Activated CD4-positive, alpha-beta memory T cell treated with anti-CD3 and anti-CD28 coated beads, Interleukin-2, amount 10 ng/mL, durations not matched to agents 7 days and 5 days (primary cell): ENCODE measurements around the gene CDH20. TPM values are rescaled to one million over a fixed set of nuclear protein-coding genes. Genes with fewer than 3 reads are reported as not detected.

Source experiments
- CTCF ChIA-PET: fragments of 350-600 bp; sonication (Branson Sonifier 250); formaldehyde crosslinking; loops from one replicate; lab custom pipeline; 2021; ENCODE audit warnings: antibody characterized with exemption, inconsistent platforms; lab: Charles Lee
- POLR2A ChIA-PET: fragments of 350-600 bp; sonication (Branson Sonifier 250); formaldehyde crosslinking; loops from one replicate; lab custom pipeline; 2021; ENCODE audit warnings: antibody characterized with exemption; lab: Charles Lee
- DNase-seq: peaks from one replicate; pipeline ENCODE4 v3.0.0-alpha.2; 2020
- H3K27ac Mint-ChIP-seq: one replicate; pipeline ENCODE4 v1.8.0; 2021; ENCODE audit warnings: mild to moderate bottlenecking, mixed read lengths
- H3K27me3 Mint-ChIP-seq: one replicate; pipeline ENCODE4 v1.8.0; 2021; ENCODE audit warnings: mixed read lengths
- H3K36me3 Mint-ChIP-seq: one replicate; pipeline ENCODE4 v1.8.0; 2021; ENCODE audit warnings: low read depth, mixed read lengths
- H3K4me1 Mint-ChIP-seq: one replicate; pipeline ENCODE4 v1.8.0; 2021; ENCODE audit warnings: mixed read lengths
- H3K4me3 Mint-ChIP-seq: one replicate; pipeline ENCODE4 v1.8.0; 2021; ENCODE audit warnings: mild to moderate bottlenecking, mixed read lengths
- H3K9me3 Mint-ChIP-seq: one replicate; pipeline ENCODE4 v1.8.0; 2021; ENCODE audit warnings: mixed read lengths
- total RNA-seq, 2 experiments: library from RNA; stranded (reverse); gene quantifications; one replicate each; pipeline ENCODE4 v1.2.3, GENCODE V29; 2021

CDH20 gene
- total RNA-seq, 2 experiments from 2014 or later, result not detected

DNA sequence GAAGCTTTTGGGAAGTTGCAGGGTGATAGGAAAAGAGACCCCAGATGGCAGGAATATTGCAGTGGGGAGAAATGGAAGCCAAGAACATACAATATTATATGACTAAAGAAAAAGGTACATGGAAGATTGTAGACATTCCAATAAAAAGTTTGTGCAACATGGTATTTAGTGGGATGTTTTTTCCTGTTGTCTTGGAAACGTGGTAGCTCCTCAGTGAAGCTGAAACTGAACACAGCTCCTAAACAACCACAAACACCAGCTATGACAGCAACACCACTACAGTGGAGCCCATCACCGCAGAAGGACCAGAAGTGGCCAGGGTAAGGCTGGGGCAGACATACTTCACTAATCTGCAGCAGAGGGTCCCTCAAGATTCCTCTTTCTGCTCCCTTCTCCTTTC lies 246.8 kb downstream of the CDH20 start:
- H3K36me3 Mint-ChIP-seq, result no peaks in the 10 kb centered on the region
- CTCF ChIA-PET, result interaction anchor here (0.7 to 1.1 kb wide), 3 partner anchors 26 to 231 kb away, joined by 3 read pairs; no protein-coding TSS in a partner anchor

GRCh38 chr18:61581578-61582201 lies 248.5 kb downstream of the CDH20 start:
- Mint-ChIP-seq H3K36me3 (no peaks in the 10 kb centered on the region), H3K27me3 (peaks cover 26% of the 10 kb centered on the region), H3K9me3 (no peaks in the 10 kb centered on the region), H3K27ac (no peak overlapping the region), H3K4me3 (no peak overlapping the region), H3K4me1 (peaks cover 4% of the 10 kb centered on the region)
- peak; percentile 62 for DNase-seq
- POLR2A ChIA-PET, result no interaction called here
- CTCF ChIA-PET, result interaction anchor here (0.6 to 3.0 kb wide), 6 partner anchors 10 to 1616 kb away, joined by 3 to 18 read pairs (median 4); no protein-coding TSS in a partner anchor

More for the DNA sequence above, 246.8 kb downstream of the CDH20 start:
- no peak for DNase-seq
- POLR2A ChIA-PET, result no interaction called here
- no peak overlapping the region for H3K27ac Mint-ChIP-seq
- peaks cover 27% of the 10 kb centered on the region for H3K27me3 Mint-ChIP-seq
- no peak overlapping the region for H3K4me3 Mint-ChIP-seq
- no peaks in the 10 kb centered on the region for H3K9me3 Mint-ChIP-seq
- peaks cover 4% of the 10 kb centered on the region for H3K4me1 Mint-ChIP-seq

- POLR2A ChIA-PET, result no interaction called here
- Mint-ChIP-seq H3K4me3 (no peak overlapping the region), H3K27me3 (peaks cover 30% of the 10 kb centered on the region), H3K9me3 (no peaks in the 10 kb centered on the region), H3K4me1 (peaks cover 4% of the 10 kb centered on the region), H3K27ac (no peak overlapping the region), H3K36me3 (no peaks in the 10 kb centered on the region)
- DNase-seq, result no peak
- CTCF ChIA-PET, result interaction anchor here (0.6 to 3.0 kb wide), 6 partner anchors 11 to 1616 kb away, joined by 3 to 18 read pairs (median 4); no protein-coding TSS in a partner anchor
Measured at GRCh38 chr18:61582202-61582710, 249.0 kb downstream of the CDH20 start.

DNA sequence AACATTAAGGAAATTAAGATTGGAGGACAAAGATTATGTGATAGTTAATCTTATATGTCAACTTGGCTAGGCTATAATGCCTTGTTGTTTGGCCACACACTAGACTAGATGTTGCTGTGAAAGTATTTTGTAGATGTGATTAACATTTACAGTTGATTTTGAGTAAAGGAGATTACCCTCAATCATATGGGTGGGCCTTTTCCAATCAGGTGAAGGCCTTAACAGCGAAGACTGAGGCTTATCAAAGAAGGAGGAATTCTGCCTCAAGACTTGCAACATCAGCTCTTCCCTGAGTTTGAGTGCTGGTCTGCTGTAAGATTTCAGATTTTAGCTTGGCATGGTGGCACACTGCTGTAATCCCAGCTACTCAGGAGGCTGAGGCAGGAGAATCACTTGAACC lies 250.3 kb downstream of the CDH20 start:
- H3K27ac Mint-ChIP-seq, result no peak overlapping the region
- no peak for DNase-seq
- H3K27me3 Mint-ChIP-seq, result peaks cover 36% of the 10 kb centered on the region
- ChIA-PET POLR2A (no interaction called here), CTCF (interaction anchor here (3.0 kb wide), 1 partner anchor 549 kb away, joined by 18 read pairs; no protein-coding TSS in a partner anchor)
- H3K36me3 Mint-ChIP-seq, result no peaks in the 10 kb centered on the region
- no peak overlapping the region for H3K4me3 Mint-ChIP-seq
- H3K9me3 Mint-ChIP-seq, result no peaks in the 10 kb centered on the region
- H3K4me1 Mint-ChIP-seq, result peaks cover 4% of the 10 kb centered on the region

- ChIA-PET POLR2A (no interaction called here), CTCF (interaction anchor here (1.0 kb wide), 1 partner anchor 544 kb away, joined by 3 read pairs; no protein-coding TSS in a partner anchor)
- no peak overlapping the region for H3K27ac Mint-ChIP-seq
- no peak overlapping the region for H3K4me3 Mint-ChIP-seq
- H3K27me3 Mint-ChIP-seq, result peaks cover 19% of the 10 kb centered on the region
- no peaks in the 10 kb centered on the region for H3K9me3 Mint-ChIP-seq
- DNase-seq, result no peak
- H3K4me1 Mint-ChIP-seq, result no peaks in the 10 kb centered on the region
- no peaks in the 10 kb centered on the region for H3K36me3 Mint-ChIP-seq
Measured at GRCh38 chr18:61587865-61588264, 254.6 kb downstream of the CDH20 start.

- Mint-ChIP-seq H3K4me1 (no peaks in the 10 kb centered on the region), H3K9me3 (no peaks in the 10 kb centered on the region), H3K36me3 (no peaks in the 10 kb centered on the region), H3K4me3 (no peak overlapping the region), H3K27me3 (peaks cover 19% of the 10 kb centered on the region), H3K27ac (no peak overlapping the region)
- DNase-seq, result no peak
- CTCF ChIA-PET, result no interaction called here
- POLR2A ChIA-PET, result no interaction called here
Measured at GRCh38 chr18:61589053-61589723, 256.0 kb downstream of the CDH20 start.

DNA sequence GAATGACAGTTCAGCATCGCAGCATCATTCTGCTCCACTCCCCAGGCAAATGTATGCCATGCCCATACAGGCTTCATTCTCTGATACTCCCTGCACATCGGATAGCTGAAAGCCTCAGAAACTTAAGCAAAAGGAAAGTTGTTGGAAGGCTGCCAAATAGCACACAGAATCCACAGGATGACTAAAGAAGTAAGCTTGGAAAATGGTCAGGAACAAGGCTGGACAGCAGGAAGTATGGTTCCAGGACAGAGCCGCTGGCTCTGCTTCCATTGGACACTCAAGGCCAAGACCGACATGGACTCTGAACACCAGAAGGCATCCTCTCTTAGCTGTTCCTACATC lies 256.5 kb downstream of the CDH20 start:
- POLR2A ChIA-PET, result no interaction called here
- CTCF ChIA-PET, result no interaction called here

DNA sequence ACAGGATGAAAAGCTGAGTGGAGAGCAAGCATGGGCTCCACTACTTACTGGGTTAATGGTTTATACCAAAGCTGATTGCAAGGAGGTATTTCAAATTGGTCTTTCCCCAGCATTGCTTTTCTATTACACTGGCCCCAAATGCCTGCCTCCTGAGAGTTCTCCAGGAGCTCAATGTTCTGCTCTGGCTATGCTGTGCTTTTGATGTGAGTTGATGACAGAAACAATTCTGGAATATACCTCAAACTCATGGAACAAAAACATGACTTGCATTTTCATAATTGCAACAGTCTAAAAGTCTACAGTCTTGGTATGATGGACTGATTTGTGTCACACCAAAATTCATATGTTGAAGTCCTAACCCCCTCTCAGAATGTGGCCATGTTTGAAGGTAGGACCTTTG lies 258.0 kb downstream of the CDH20 start:
- ChIA-PET POLR2A (no interaction called here), CTCF (no interaction called here)
- H3K27ac Mint-ChIP-seq, result no peak overlapping the region
- H3K9me3 Mint-ChIP-seq, result no peaks in the 10 kb centered on the region
- no peak overlapping the region for H3K4me3 Mint-ChIP-seq
- no peak for DNase-seq
- no peaks in the 10 kb centered on the region for H3K36me3 Mint-ChIP-seq
- no peaks in the 10 kb centered on the region for H3K4me1 Mint-ChIP-seq
- peaks cover 13% of the 10 kb centered on the region for H3K27me3 Mint-ChIP-seq

More for the DNA sequence above, 256.5 kb downstream of the CDH20 start:
- Mint-ChIP-seq H3K27ac (no peak overlapping the region), H3K4me3 (no peak overlapping the region), H3K9me3 (no peaks in the 10 kb centered on the region), H3K4me1 (no peaks in the 10 kb centered on the region), H3K36me3 (no peaks in the 10 kb centered on the region), H3K27me3 (peaks cover 19% of the 10 kb centered on the region)
- DNase-seq, result no peak

DNA sequence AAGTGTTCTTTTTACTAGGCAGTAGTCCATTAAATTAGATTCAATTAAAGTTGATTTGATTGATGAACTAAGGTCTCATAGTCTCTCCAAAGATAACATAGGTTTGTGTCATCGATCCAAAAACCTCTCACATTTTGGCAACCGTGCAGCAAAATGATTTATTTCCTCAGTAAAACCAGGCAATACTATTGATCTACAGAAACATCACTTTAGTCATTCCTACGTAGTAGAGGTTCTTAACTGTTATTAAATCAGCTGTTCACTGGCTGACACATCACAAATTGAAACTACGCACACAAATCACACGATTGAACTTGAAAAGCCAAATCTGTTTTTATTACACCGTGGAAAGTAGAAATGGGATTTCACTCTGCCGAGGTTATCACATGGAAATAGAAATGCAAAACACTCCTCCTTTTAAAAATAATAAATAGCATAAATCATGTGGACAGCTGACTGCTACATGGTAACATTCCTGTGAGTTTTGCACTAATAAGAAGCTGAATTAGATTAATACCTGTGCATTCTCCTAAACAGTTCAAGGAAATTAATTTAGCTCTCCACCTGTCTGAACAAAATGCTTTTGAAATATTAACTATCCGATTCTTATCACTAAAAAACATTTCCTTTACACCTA lies 262.5 kb downstream of the CDH20 start:
- Mint-ChIP-seq H3K36me3 (no peaks in the 10 kb centered on the region), H3K27ac (no peak overlapping the region), H3K27me3 (no peaks in the 10 kb centered on the region), H3K9me3 (no peaks in the 10 kb centered on the region), H3K4me1 (no peaks in the 10 kb centered on the region), H3K4me3 (no peak overlapping the region)
- CTCF ChIA-PET, result no interaction called here
- DNase-seq, result no peak
- POLR2A ChIA-PET, result no interaction called here

GRCh38 chr18:61596296-61596695 lies 263.1 kb downstream of the CDH20 start:
- no peak overlapping the region for H3K4me3 Mint-ChIP-seq
- no peaks in the 10 kb centered on the region for H3K4me1 Mint-ChIP-seq
- POLR2A ChIA-PET, result no interaction called here
- CTCF ChIA-PET, result no interaction called here
- no peaks in the 10 kb centered on the region for H3K27me3 Mint-ChIP-seq
- no peaks in the 10 kb centered on the region for H3K36me3 Mint-ChIP-seq
- no peak for DNase-seq
- no peaks in the 10 kb centered on the region for H3K9me3 Mint-ChIP-seq
- H3K27ac Mint-ChIP-seq, result no peak overlapping the region

DNA sequence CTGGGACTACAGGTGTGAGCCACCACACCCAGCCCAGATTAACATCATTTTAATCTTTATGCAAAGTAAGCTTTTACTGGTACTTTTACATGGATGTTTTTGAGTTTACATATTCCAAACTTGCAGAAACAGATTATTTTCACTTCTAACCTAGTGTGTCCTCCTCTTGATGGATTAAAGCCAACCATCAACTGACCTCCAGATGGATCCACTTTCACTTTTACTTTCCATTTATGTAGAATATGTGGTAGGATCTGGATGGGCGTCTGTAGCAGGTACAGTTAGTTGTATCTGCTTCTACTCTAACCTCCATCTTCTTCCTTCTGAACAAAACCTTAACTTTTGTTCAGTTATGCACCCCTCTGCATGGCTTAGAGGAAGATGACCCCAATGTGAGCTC lies 264.1 kb downstream of the CDH20 start:
- Mint-ChIP-seq H3K36me3 (no peaks in the 10 kb centered on the region), H3K27me3 (no peaks in the 10 kb centered on the region), H3K27ac (no peak overlapping the region), H3K4me1 (no peaks in the 10 kb centered on the region), H3K4me3 (no peak overlapping the region), H3K9me3 (no peaks in the 10 kb centered on the region)
- ChIA-PET CTCF (no interaction called here), POLR2A (no interaction called here)
- DNase-seq, result no peak

GRCh38 chr18:61600422-61600821 lies 267.2 kb downstream of the CDH20 start:
- no peak overlapping the region for H3K4me3 Mint-ChIP-seq

DNA sequence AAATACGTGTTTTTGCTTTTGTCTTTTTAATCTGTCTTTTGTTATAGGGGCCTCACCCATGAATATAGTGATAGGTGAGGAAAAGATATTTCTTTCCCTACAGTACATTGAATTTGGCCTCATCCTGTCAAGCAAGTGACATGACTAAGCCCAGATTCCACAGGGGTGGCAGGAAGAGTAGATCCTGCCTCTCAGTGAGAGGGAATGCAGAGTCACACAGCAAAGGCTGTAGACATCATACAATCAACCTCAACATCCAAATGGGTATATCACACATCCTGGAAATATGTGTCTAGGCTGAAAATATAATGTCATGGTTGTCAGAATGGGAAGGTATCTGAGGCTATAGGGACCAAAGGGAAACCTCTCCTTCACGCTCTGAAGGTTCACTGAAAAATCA lies 269.6 kb downstream of the CDH20 start:
- ChIA-PET CTCF (no interaction called here), POLR2A (no interaction called here)
- no peak overlapping the region for H3K4me3 Mint-ChIP-seq
- no peak overlapping the region for H3K27ac Mint-ChIP-seq
- no peaks in the 10 kb centered on the region for H3K36me3 Mint-ChIP-seq
- H3K4me1 Mint-ChIP-seq, result no peaks in the 10 kb centered on the region
- H3K27me3 Mint-ChIP-seq, result peaks cover 17% of the 10 kb centered on the region
- DNase-seq, result no peak
- H3K9me3 Mint-ChIP-seq, result no peaks in the 10 kb centered on the region

More at GRCh38 chr18:61600422-61600821, 267.2 kb downstream of the CDH20 start:
- Mint-ChIP-seq H3K9me3 (no peaks in the 10 kb centered on the region), H3K4me1 (no peaks in the 10 kb centered on the region), H3K36me3 (no peaks in the 10 kb centered on the region), H3K27ac (no peak overlapping the region), H3K27me3 (peaks cover 7% of the 10 kb centered on the region)
- POLR2A ChIA-PET, result no interaction called here
- DNase-seq, result no peak
- CTCF ChIA-PET, result no interaction called here
